ENCODE results near the gene ZNG1F. TPM values are rescaled to one million over a fixed set of nuclear protein-coding genes. Genes with fewer than 3 reads are reported as not detected.
"Not testable (repeated sequence)": the region's sequence is repeated elsewhere in the genome, so short reads cannot be mapped to it uniquely, and the experiment has no call there.

The ZNG1F gene
- polyA plus RNA-seq, 1 experiment: 7.6 TPM

DNA sequence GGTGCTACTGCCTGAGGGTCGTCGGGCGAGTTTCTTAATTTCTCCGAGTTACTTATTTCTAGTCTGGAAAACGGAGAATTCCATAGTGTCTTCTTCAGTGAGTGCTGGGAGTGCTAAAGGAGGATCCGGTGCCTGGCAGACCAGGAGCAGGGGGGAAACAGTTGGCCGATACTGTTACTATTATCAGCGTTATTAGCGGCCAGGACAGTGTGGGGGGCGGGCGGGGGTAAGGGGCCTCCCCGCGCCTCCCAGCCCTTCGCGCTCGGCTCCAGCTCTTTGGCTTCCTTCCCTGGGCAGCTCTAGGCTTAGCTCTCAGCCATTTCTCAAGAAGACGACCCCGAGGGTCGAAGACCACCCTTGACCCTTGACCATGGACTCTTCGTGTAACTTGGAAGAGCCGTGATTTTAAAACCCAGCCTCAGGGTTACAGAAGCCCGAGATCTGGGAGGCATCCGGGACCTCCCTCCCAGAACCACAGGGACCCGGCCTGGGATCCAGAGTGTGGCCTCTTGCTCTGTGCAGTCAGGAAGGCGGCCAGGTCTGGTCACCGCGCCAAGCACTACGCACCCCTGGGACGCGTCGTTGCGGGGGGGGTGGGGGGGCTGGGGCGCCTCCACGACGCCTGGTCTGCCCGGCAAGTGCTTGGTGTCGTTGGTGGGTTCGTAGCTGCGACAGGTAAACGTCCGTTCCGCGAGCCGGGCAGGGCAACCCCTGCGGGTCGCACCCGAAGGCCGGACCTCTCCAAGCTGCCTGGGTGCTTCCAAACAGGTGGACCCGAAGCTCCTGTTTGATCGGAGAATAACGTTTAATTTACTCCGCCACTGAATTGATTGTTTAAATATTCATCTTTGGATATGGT lies 64.6 kb downstream of the ZNG1F start:
- CTCF ChIA-PET; H3K27me3 ChIP-seq (ENCODE audit: control insufficient read depth, insufficient read depth, low read length); DNase-seq (ENCODE audit: low read depth, low spot score); H3K27ac ChIP-seq (ENCODE audit: low read depth, low read length); POLR2A ChIA-PET; H3K9me3 ChIP-seq (ENCODE audit: control insufficient read depth, insufficient read depth, low read length); H3K4me3 ChIP-seq (ENCODE audit: low read depth, low read length): not testable (repeated sequence)

DNA sequence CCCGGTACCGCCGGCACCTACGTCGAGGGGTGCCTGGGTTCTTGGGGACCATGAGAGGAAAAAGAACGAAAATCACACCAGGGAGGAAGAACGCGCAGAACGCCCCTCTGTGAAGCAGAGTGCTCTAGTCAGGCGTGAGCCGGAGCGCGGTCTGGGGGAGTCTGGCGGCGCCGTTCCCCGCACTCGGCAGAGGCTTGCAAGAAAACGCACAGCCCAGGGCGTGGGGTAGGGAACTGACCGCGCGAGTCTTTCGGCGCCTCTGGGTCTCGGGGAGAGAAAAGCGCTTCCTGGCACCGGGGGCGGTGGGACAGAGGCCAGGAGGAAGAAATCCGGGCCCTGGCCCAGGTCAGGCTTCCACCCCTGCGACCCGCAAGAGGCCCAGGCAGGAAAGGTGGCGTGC lies 65.3 kb downstream of the ZNG1F start:
- H3K9me3 ChIP-seq (ENCODE audit: control insufficient read depth, insufficient read depth, low read length); H3K27ac ChIP-seq (ENCODE audit: low read depth, low read length); H3K4me3 ChIP-seq (ENCODE audit: low read depth, low read length); CTCF ChIA-PET; POLR2A ChIA-PET; DNase-seq (ENCODE audit: low read depth, low spot score); H3K27me3 ChIP-seq (ENCODE audit: control insufficient read depth, insufficient read depth, low read length): not testable (repeated sequence)

DNA sequence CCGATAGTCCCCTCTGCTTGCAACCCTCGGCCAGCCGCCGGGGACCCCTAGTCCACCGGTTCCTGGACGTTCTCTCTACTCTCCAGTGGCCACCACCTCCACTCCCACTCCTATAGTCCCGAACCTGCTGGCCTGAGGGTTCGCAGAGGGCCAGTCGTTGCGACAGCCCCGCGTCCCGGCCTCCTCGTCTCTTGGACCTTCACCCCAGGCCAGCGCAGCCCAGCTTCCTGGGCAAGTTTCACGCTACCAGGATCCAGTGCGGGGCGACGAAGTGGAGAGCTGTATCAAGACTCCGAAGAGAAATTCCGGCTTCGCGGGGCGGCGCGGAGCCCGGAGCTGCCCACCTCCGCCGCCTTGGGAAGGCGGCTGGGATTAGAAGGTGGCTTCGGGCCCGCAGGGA lies 65.7 kb downstream of the ZNG1F start:
- DNase-seq (ENCODE audit: low read depth, low spot score); H3K27me3 ChIP-seq (ENCODE audit: control insufficient read depth, insufficient read depth, low read length); CTCF ChIA-PET; POLR2A ChIA-PET; H3K27ac ChIP-seq (ENCODE audit: low read depth, low read length); H3K9me3 ChIP-seq (ENCODE audit: control insufficient read depth, insufficient read depth, low read length); H3K4me3 ChIP-seq (ENCODE audit: low read depth, low read length): not testable (repeated sequence)

DNA sequence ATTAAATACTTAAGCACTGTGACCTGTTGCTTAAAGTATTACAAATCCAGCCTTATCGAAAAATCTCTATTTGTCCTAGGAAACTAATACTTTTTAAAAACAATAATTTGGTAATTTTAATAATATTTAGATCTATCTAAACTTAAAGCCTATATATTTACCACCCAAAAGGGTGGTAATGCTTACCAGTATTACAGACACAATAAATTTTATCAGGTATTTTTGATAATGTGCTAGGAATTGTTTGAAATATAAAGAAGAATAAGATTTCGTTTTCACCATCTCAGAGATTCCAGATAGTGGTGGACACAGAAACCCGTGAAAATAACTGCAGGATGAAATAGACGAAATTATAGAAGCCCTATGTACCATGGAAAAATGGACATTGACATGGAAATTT lies 68.4 kb downstream of the ZNG1F start:
- CTCF ChIA-PET; H3K4me3 ChIP-seq (ENCODE audit: low read depth, low read length); H3K27ac ChIP-seq (ENCODE audit: low read depth, low read length); POLR2A ChIA-PET; H3K9me3 ChIP-seq (ENCODE audit: control insufficient read depth, insufficient read depth, low read length); DNase-seq (ENCODE audit: low read depth, low spot score); H3K27me3 ChIP-seq (ENCODE audit: control insufficient read depth, insufficient read depth, low read length): not testable (repeated sequence)

DNA sequence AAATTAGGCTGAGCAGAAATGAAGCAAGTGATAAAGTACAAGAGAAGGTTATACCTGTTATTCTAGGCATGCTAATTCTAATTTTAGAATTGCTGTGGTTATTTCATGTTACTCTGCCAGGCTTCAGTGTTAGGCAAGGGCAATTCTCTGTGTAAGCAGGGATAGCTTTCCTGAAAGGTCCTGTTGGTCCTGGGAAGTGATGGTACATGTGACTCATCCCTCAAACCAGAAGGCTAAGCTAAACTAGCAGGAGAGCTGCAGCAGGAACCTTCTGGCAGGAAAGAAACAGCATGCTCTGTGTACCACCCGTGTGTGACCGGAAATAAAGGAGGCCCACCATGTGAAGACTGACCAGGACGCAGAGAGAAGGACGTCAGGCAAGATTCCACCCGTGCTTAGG lies 69.4 kb downstream of the ZNG1F start:
- H3K27ac ChIP-seq (ENCODE audit: low read depth, low read length); POLR2A ChIA-PET; CTCF ChIA-PET; H3K27me3 ChIP-seq (ENCODE audit: control insufficient read depth, insufficient read depth, low read length); H3K9me3 ChIP-seq (ENCODE audit: control insufficient read depth, insufficient read depth, low read length); DNase-seq (ENCODE audit: low read depth, low spot score); H3K4me3 ChIP-seq (ENCODE audit: low read depth, low read length): not testable (repeated sequence)

DNA sequence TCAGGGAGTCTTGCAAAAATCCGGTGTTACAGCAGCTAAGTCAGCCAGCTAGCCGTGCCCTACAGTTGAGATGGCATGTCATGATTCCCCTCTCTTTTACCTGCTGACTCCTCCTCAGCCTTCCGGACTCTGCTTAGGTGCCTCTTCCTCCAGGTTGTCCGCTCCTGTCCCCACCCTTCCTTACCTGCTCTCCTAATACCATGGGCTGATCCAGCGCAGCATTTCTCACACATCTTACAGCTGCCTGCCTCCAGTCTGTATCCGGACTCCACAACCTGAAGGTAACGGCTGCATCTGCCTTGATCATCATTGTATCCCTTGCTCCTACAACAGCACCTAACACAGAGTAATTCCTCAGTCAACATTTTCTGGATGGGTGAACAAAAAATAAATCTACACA lies 69.8 kb downstream of the ZNG1F start:
- H3K27me3 ChIP-seq (ENCODE audit: control insufficient read depth, insufficient read depth, low read length); POLR2A ChIA-PET; DNase-seq (ENCODE audit: low read depth, low spot score); H3K4me3 ChIP-seq (ENCODE audit: low read depth, low read length); H3K9me3 ChIP-seq (ENCODE audit: control insufficient read depth, insufficient read depth, low read length); H3K27ac ChIP-seq (ENCODE audit: low read depth, low read length); CTCF ChIA-PET: not testable (repeated sequence)

DNA sequence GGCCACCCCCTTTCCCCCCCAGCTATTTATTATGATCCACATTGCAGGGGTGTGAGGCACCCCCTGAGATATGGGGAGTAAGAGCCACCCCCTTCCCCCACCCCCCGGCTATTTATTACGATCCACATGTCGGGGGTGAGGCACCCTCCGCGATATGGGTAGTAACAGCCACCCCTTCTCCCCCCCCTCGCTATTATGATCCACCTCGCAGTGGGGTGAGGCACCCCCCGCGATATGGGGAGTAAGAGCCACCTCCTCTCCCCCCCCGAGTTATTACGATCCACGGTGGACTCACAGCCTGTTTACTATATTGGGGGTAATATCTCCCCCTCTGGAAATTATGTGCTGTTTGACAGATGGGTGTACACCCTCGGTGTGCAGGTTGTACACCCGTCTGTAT lies 75.8 kb downstream of the ZNG1F start:
- H3K27me3 ChIP-seq (ENCODE audit: control insufficient read depth, insufficient read depth, low read length); DNase-seq (ENCODE audit: low read depth, low spot score); POLR2A ChIA-PET; CTCF ChIA-PET; H3K4me3 ChIP-seq (ENCODE audit: low read depth, low read length); H3K9me3 ChIP-seq (ENCODE audit: control insufficient read depth, insufficient read depth, low read length); H3K27ac ChIP-seq (ENCODE audit: low read depth, low read length): not testable (repeated sequence)

DNA sequence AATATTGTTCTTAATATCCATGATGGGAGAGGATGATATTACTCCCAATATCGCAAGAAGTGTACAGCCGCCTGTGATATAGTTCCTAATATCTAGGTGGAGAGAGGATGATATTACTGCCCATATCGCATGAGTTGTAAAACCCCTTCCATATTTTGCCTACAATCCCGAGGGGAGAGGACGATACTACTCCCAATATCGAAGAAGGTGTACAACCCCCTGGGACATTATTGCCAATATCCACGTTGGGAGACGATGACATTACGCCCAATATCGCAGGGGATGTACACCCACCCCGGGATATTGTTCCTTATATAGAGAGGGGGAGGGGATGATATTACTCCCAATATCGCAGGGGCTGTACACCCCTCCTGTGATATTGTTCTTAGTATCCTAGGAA lies 77.7 kb downstream of the ZNG1F start:
- H3K4me3 ChIP-seq (ENCODE audit: low read depth, low read length); DNase-seq (ENCODE audit: low read depth, low spot score); POLR2A ChIA-PET; H3K27ac ChIP-seq (ENCODE audit: low read depth, low read length); H3K9me3 ChIP-seq (ENCODE audit: control insufficient read depth, insufficient read depth, low read length); CTCF ChIA-PET: not testable (repeated sequence)
- H3K27me3 ChIP-seq (ENCODE audit: control insufficient read depth, insufficient read depth, low read length): peaks cover 10% of the 10 kb centered on the region

DNA sequence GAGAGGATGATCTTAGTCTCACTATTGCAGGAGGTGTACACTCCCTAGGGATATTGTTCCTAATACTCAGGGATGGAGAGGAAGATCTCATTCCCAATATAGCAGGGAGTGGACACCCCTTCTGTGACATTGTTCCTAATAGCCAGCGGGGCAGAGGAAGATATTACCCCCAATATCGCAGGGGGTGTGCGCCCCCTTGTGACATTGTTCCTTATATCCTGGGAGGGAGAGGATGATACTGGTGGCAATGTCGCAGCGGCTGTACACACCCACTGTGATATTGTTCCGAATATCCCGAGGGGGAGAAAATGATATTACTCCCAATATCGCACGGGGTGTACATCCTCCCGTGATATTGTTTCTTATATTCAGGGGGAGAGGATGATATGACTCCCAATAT lies 78.2 kb downstream of the ZNG1F start:
- POLR2A ChIA-PET; H3K9me3 ChIP-seq (ENCODE audit: control insufficient read depth, insufficient read depth, low read length); H3K27ac ChIP-seq (ENCODE audit: low read depth, low read length); CTCF ChIA-PET; DNase-seq (ENCODE audit: low read depth, low spot score); H3K4me3 ChIP-seq (ENCODE audit: low read depth, low read length): not testable (repeated sequence)
- peaks cover 10% of the 10 kb centered on the region for H3K27me3 ChIP-seq (ENCODE audit: control insufficient read depth, insufficient read depth, low read length)

DNA sequence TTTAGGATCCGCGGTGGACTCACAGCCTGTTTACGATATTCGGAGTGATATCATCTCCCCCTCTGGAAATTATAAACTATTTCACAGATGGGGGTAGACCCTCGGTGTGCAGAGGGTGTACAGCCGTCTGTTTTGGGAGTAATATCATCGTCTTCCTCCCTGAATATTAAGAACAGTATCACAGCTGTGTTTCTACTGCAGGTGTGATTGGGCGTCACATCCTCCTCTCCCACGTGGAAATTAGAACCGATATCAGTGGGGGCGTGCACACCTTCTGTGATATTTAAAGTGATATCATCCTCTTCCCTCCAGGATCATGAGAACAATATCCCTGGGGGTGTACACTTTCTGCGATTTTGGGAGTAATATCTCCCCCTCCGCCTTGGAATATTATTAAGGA lies 79.9 kb downstream of the ZNG1F start:
- H3K4me3 ChIP-seq (ENCODE audit: low read depth, low read length); H3K9me3 ChIP-seq (ENCODE audit: control insufficient read depth, insufficient read depth, low read length); POLR2A ChIA-PET; DNase-seq (ENCODE audit: low read depth, low spot score); H3K27ac ChIP-seq (ENCODE audit: low read depth, low read length); CTCF ChIA-PET: not testable (repeated sequence)
- H3K27me3 ChIP-seq (ENCODE audit: control insufficient read depth, insufficient read depth, low read length): peaks cover 10% of the 10 kb centered on the region

DNA sequence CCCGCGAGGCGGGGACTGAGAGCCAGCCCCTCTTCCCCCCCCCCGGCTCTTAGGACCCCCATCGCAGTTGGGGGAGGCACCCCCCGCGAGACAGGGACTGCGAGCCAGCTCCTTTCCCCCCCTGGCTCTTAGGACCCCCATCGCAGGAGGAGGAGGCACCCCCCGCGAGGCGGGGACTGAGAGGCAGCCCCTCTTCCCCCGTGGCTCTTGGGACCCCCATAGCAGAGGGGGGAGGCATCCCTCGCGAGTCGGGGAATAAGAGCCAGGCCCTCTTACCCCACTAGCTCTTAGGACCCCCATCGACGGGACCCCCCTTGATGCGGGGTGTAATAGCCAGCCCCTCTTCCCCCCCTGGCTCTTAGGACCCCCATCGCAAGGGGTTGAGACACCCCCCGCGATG lies 80.3 kb downstream of the ZNG1F start:
- H3K4me3 ChIP-seq (ENCODE audit: low read depth, low read length); CTCF ChIA-PET; H3K9me3 ChIP-seq (ENCODE audit: control insufficient read depth, insufficient read depth, low read length); H3K27ac ChIP-seq (ENCODE audit: low read depth, low read length); DNase-seq (ENCODE audit: low read depth, low spot score); POLR2A ChIA-PET: not testable (repeated sequence)
- peaks cover 10% of the 10 kb centered on the region for H3K27me3 ChIP-seq (ENCODE audit: control insufficient read depth, insufficient read depth, low read length)

DNA sequence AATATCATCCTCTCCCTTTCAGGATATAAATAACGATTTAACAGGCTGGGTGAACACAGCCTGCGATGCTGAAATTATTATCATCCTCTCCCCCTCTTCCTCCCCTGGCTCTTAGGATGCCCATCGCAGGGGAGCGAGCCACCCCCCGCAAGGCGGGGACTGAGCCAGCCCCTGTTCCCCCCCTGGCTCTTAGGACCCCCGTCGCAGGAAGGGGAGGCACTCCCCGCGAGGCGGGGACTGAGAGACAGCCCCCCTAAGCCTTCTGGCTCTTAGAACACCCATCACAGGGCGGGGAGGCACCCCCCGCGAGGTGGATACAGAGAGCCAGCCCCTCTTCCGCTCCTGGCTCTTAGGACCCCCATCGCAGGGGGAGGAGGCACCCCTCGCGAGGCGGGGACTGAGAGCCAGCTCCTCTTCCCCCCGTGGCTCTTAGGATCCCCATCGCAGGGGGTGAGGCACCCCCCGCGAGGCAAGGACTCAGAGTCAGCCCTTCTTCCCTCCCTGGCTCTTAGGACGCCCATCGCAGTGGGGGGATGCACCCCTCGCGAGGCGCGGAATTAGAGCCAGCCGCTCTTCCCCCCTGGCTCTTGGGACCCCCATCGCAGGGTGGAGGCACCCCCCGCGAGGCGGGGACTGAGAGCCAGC lies 82.5 kb downstream of the ZNG1F start:
- H3K4me3 ChIP-seq (ENCODE audit: low read depth, low read length); H3K27ac ChIP-seq (ENCODE audit: low read depth, low read length); H3K9me3 ChIP-seq (ENCODE audit: control insufficient read depth, insufficient read depth, low read length); CTCF ChIA-PET; DNase-seq (ENCODE audit: low read depth, low spot score); POLR2A ChIA-PET: not testable (repeated sequence)
- H3K27me3 ChIP-seq (ENCODE audit: control insufficient read depth, insufficient read depth, low read length): peaks cover 10% of the 10 kb centered on the region

All from AG04450 (cell line).